Left ventricle myocardium inferior (tissue), 1 donor: ENCODE data around the gene FASN. TPM values are rescaled to one million over a fixed set of nuclear protein-coding genes. Genes with fewer than 3 reads are reported as not detected.

Experiments used
- DNase-seq: peaks from one replicate; pipeline ENCODE4 v3.0.0-alpha.2; 2020
- H3K27ac ChIP-seq: fragments of 200-600 bp; replicated peaks from 2 replicates; pipeline ENCODE4 v1.8.0; 2021
- H3K27me3 ChIP-seq: fragments of 200-600 bp; 2 replicates; pipeline ENCODE4 v1.8.0; 2021; ENCODE audit warnings: low read depth
- H3K36me3 ChIP-seq: fragments of 200-600 bp; 2 replicates; pipeline ENCODE4 v1.8.0; 2021
- H3K4me1 ChIP-seq: fragments of 200-600 bp; 2 replicates; pipeline ENCODE4 v1.8.0; 2021
- H3K4me3 ChIP-seq: fragments of 200-600 bp; 2 replicates; pipeline ENCODE4 v1.8.0; 2021; ENCODE audit warnings: mild to moderate bottlenecking, moderate library complexity
- H3K9me3 ChIP-seq: fragments of 200-600 bp; replicated peaks from 2 replicates; pipeline ENCODE4 v1.8.0; 2021
- CTCF ChIP-seq: fragments of 200-600 bp; IDR thresholded peaks from 2 replicates; pipeline ENCODE4 v1.8.0; 2021; ENCODE audit warnings: antibody characterized with exemption, mild to moderate bottlenecking, borderline replicate concordance
- intact Hi-C: fragments of 100-400 bp; cut with micrococcal nuclease; formaldehyde crosslinking; loops from one replicate; pipeline ENCODE4 v1.11.0; 2022
- total RNA-seq: library from RNA; stranded (reverse); fragmentation: NEBNext Ultra II Directional; extraction: Animal tissue kit (Norgen Biotek cat#: 25700); gene quantifications from one replicate; pipeline ENCODE4 v1.2.1, GENCODE V29; 2021
- donor health status: DM: no; HTN: yes; CAD: no; lungs with severe emphysema.

FASN gene
- total RNA-seq, 1 donor from 2014 or later, result 13.6 TPM

GRCh38 chr17:82070611-82071010, 27.4 kb downstream of the FASN start:
- TF ChIP-seq CTCF, result no peak
- peaks cover 11% of the 10 kb centered on the region for H3K4me1 ChIP-seq
- intact Hi-C loops, result no loop called here

DNA sequence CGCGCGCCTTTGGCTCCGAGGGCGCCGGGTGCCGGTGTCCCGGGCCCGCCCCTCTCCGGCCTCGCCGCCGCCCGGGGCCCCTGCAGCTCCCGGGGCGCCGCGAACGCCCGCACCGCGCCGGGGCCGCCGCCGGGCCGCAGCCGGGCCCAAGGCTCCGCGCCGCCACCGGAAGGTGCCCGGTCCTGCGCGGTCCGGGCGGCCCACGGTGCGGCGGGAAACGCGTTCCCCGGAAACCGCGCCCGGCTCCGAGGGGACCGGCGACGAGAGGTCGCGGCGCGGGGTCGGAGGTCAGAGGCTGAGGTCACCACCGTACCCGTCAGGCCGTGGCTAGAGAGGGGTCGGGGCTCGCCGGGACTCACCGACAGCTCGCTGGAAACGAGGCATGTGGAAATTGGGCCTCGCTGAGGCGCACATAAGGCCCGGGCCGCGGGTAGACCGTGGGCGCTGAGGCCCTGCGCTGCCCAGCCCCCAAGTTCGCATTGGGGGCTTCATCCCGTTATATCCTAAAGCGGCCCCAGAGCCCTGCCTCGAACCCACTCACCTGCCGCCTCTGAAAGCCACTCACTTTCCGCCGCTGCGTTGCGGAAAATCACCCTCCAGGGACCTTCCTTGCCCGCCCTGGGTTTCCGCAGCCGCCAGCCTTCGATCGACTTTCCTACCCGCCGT, 32.3 kb downstream of the FASN start, which contains the start of gene DUS1L:
Gene DUS1L (minus strand): TSS at position 167 of the 666 bp plus-strand sequence. CDS start 745 bp downstream, outside the sequence.
- TF ChIP-seq CTCF, result no peak
- Histone ChIP-seq H3K4me1 (peaks cover 30% of the 10 kb centered on the region), H3K9me3 (no peaks in the 10 kb centered on the region), H3K27ac (peak within 1 kb of the TSS; percentile 86), H3K27me3 (no peaks in the 10 kb centered on the region), H3K36me3 (peaks cover 27% of the 10 kb centered on the region), H3K4me3 (peak within 1 kb of the TSS; percentile 97)
- peak; percentile 74 for DNase-seq
- intact Hi-C loops, result no loop called here

More at GRCh38 chr17:82070611-82071010, 27.4 kb downstream of the FASN start:
- H3K27ac ChIP-seq, result no peak overlapping the region
- no peaks in the 10 kb centered on the region for H3K9me3 ChIP-seq
- DNase-seq, result no peak
- H3K27me3 ChIP-seq, result no peaks in the 10 kb centered on the region
- no peaks in the 10 kb centered on the region for H3K36me3 ChIP-seq
- H3K4me3 ChIP-seq, result no peak overlapping the region

DNA sequence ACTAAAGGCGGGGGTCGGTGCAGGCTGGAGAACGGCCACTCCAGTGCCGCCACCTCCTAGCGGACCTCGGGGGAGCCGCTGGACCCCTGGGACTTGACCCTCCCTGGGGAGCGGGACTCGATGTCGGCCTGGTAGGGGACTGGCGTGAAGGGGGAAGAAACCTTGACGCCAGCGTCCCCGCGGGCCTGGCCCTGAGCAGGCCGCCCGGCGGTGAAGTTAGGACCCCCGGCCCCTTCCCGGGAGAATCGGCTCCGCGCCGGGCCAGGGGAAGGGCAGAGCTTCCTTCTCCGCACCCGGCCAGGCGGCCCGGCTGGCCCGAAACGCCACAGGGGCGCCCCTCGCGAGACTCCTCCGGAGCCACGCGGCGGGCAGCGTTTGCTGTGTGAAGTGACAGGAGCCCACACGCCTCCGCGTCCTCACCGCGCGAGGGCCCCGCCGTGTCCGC, 32.8 kb downstream of the FASN start:
- TF ChIP-seq CTCF, result no peak
- Histone ChIP-seq H3K27me3 (no peaks in the 10 kb centered on the region), H3K27ac (peak overlapping the region; percentile 86), H3K4me1 (peaks cover 30% of the 10 kb centered on the region), H3K4me3 (peak overlapping the region; percentile 97), H3K9me3 (no peaks in the 10 kb centered on the region), H3K36me3 (peaks cover 33% of the 10 kb centered on the region)
- no peak for DNase-seq
- intact Hi-C loops, result no loop called here

- H3K27ac ChIP-seq, result peak overlapping the region; percentile 86
- TF ChIP-seq CTCF, result no peak
- intact Hi-C loops, result no loop called here
- H3K4me3 ChIP-seq, result peak overlapping the region; percentile 97
- peaks cover 39% of the 10 kb centered on the region for H3K36me3 ChIP-seq
- DNase-seq, result no peak
- peaks cover 30% of the 10 kb centered on the region for H3K4me1 ChIP-seq
- H3K27me3 ChIP-seq, result no peaks in the 10 kb centered on the region
- no peaks in the 10 kb centered on the region for H3K9me3 ChIP-seq
Observed at GRCh38 chr17:82064433-82065192, 33.4 kb downstream of the FASN start.

DNA sequence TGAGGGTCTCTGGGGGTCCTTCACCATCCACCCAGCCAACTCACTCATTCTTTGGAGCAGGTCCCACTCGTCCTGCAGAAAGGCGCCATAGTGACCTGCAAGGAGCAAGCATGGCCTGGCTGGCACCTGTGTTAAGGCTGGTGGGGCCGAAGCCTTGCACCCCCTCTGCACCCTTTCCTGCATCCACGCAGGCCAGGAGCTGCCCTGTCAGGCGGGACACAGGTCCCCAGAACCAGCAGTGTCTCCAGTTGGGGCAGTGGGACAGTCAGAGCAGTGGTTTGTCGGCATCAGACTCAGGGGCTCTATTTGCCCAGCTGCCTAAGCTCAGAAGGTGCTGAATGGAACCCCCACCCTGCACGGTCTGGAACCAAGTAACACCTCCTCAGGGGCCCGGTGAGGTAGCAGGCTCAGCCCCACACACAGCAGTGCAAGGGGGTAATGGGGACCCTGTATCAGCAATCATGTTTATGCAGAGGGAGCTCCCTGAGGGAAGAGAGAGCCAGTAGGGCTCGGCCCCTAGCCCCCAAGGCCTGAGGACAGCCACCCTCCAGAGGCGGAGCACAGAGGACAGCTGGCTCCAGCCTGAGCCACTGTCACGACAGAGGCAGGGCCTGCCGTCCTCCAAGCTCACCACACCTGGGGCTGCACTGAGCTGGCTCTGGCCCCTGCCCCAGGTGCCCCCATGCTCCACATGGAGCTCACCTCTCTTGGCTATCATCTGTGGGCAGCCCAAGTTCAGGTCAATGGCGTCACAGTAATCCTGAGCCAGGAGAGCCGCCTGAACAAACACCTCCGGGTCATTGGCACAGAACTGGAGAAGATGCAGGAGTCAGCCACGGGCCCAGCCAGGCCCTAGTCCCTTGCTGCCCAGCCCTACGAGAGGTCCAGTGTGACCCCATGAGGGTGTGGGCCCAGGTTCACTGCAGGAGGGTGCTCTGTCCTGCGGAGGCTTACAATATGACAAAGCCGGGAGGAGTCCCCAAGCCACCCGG, 34.3 kb downstream of the FASN start:
- H3K9me3 ChIP-seq, result no peaks in the 10 kb centered on the region
- DNase-seq, result no peak
- peak overlapping the region; percentile 97 for H3K4me3 ChIP-seq
- H3K27ac ChIP-seq, result no peak overlapping the region
- H3K27me3 ChIP-seq, result no peaks in the 10 kb centered on the region
- peaks cover 47% of the 10 kb centered on the region for H3K36me3 ChIP-seq
- peaks cover 30% of the 10 kb centered on the region for H3K4me1 ChIP-seq
- intact Hi-C loops, result no loop called here
- TF ChIP-seq CTCF, result no peak
